ENCODE data around the gene ZNF652.

The ZNF652 gene

DNA sequence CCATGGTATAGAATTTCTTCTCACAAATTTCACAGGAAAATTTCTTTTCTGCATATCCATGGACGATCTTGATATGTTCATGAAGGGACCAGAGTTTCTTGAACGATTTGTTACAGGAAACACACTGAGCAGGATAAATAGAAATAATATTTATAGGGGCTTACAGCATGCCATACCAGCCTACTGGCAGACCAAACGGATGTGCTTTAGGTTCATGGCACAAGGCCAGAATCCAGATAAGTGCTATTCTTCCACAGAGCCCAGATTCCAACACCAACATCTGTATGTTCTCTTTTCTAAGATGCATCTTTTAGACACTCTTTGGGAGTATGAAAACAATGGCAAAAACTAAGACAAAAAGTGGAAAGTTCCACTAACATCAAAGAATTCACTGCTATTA lies 49.3 kb downstream of the ZNF652 start:
- H3K4me1 ChIP-seq (ENCODE audit: control extremely low read depth in 1 of 4, control insufficient read depth in 4 of 4, insufficient read depth in 4 of 4, low read length in 3 of 4), result peaks cover 11 to 23% (median 19%) of the 10 kb centered on the region in 4 experiments
- ChIA-PET POLR2A (no interaction called here), CTCF (interaction anchor here (1.5 to 14.2 kb wide), 3 partner anchors 81 to 83 kb away, joined by 4 to 249 read pairs (median 7); no protein-coding TSS in a partner anchor)
- H3K27me3 ChIP-seq (replicated peaks in 2 of 5; ENCODE audit: control insufficient read depth in 4 of 5, insufficient read depth in 5 of 5, low read length in 4 of 5), result no peaks in the 10 kb centered on the region
- no peak overlapping the region for H3K27ac ChIP-seq (ENCODE audit: insufficient read depth in 1 of 2, low read depth in 1 of 2, low read length in 2 of 2, poor library complexity in 1 of 2, severe bottlenecking in 2 of 2)
- H3K36me3 ChIP-seq (ENCODE audit: control insufficient read depth in 4 of 4, insufficient read depth in 4 of 4, low read length in 3 of 4), result peaks cover 3 to 14% (median 6%) of the 10 kb centered on the region in 4 experiments
- no peak overlapping the region for H3K4me3 ChIP-seq (ENCODE audit: control insufficient read depth in 1 of 7, extremely low read depth in 1 of 7, insufficient read depth in 4 of 7, low read depth in 2 of 7, low read length in 6 of 7)
- H3K9me3 ChIP-seq (ENCODE audit: control extremely low read depth in 1 of 5, control insufficient read depth in 4 of 5, insufficient read depth in 2 of 5, low read depth in 1 of 5, low read length in 4 of 5), result no peaks in the 10 kb centered on the region
- DNase-seq, result no peak
- WGBS (ENCODE audit: insufficient coverage), result 100% methylated on average over 1 of the region's 3 CpGs

GRCh38 chr17:49299996-49300395 lies 62.1 kb downstream of the ZNF652 start:
- no peak overlapping the region for H3K4me3 ChIP-seq (ENCODE audit: control insufficient read depth in 1 of 7, extremely low read depth in 1 of 7, insufficient read depth in 4 of 7, low read depth in 2 of 7, low read length in 6 of 7)
- ChIA-PET POLR2A (interaction anchor here (0.7 kb wide), 1 partner anchor 119 kb away, joined by 4 read pairs; no protein-coding TSS in a partner anchor), CTCF (interaction anchor here (1.1 kb wide), 2 partner anchors 9 to 73 kb away, joined by 3 read pairs; no protein-coding TSS in a partner anchor)
- H3K27me3 ChIP-seq (replicated peaks in 2 of 5; ENCODE audit: control insufficient read depth in 4 of 5, insufficient read depth in 5 of 5, low read length in 4 of 5), result no peaks in the 10 kb centered on the region
- DNase-seq, result no peak
- no peaks in the 10 kb centered on the region for H3K4me1 ChIP-seq (ENCODE audit: control extremely low read depth in 1 of 4, control insufficient read depth in 4 of 4, insufficient read depth in 4 of 4, low read length in 3 of 4)
- 100% methylated on average over 3 of the region's 3 CpGs for WGBS (ENCODE audit: insufficient coverage)
- peaks cover 8 to 38% (median 20%) of the 10 kb centered on the region in 4 experiments for H3K36me3 ChIP-seq (ENCODE audit: control insufficient read depth in 4 of 4, insufficient read depth in 4 of 4, low read length in 3 of 4)
- no peaks in the 10 kb centered on the region for H3K9me3 ChIP-seq (ENCODE audit: control extremely low read depth in 1 of 5, control insufficient read depth in 4 of 5, insufficient read depth in 2 of 5, low read depth in 1 of 5, low read length in 4 of 5)
- no peak overlapping the region for H3K27ac ChIP-seq (ENCODE audit: insufficient read depth in 1 of 2, low read depth in 1 of 2, low read length in 2 of 2, poor library complexity in 1 of 2, severe bottlenecking in 2 of 2)

GRCh38 chr17:49298371-49298976 lies 63.6 kb downstream of the ZNF652 start:
- H3K4me3 ChIP-seq (ENCODE audit: control insufficient read depth in 1 of 7, extremely low read depth in 1 of 7, insufficient read depth in 4 of 7, low read depth in 2 of 7, low read length in 6 of 7), result no peak overlapping the region
- DNase-seq, result no peak
- no peaks in the 10 kb centered on the region for H3K27me3 ChIP-seq (replicated peaks in 2 of 5; ENCODE audit: control insufficient read depth in 4 of 5, insufficient read depth in 5 of 5, low read length in 4 of 5)
- ChIA-PET CTCF (no interaction called here), POLR2A (interaction anchor here (0.5 kb wide), 1 partner anchor 193 kb away, joined by 5 read pairs; no protein-coding TSS in a partner anchor)
- H3K4me1 ChIP-seq (ENCODE audit: control extremely low read depth in 1 of 4, control insufficient read depth in 4 of 4, insufficient read depth in 4 of 4, low read length in 3 of 4), result no peaks in the 10 kb centered on the region
- H3K9me3 ChIP-seq (ENCODE audit: control extremely low read depth in 1 of 5, control insufficient read depth in 4 of 5, insufficient read depth in 2 of 5, low read depth in 1 of 5, low read length in 4 of 5), result no peaks in the 10 kb centered on the region
- H3K27ac ChIP-seq (ENCODE audit: insufficient read depth in 1 of 2, low read depth in 1 of 2, low read length in 2 of 2, poor library complexity in 1 of 2, severe bottlenecking in 2 of 2), result no peak overlapping the region
- 92% methylated on average over 10 of the region's 13 CpGs for WGBS (ENCODE audit: insufficient coverage)
- peaks cover 8 to 32% (median 17%) of the 10 kb centered on the region in 4 experiments for H3K36me3 ChIP-seq (ENCODE audit: control insufficient read depth in 4 of 4, insufficient read depth in 4 of 4, low read length in 3 of 4)

- DNase-seq, result no peak
- peaks cover 8 to 28% (median 17%) of the 10 kb centered on the region in 4 experiments for H3K36me3 ChIP-seq (ENCODE audit: control insufficient read depth in 4 of 4, insufficient read depth in 4 of 4, low read length in 3 of 4)
- no peak overlapping the region for H3K27ac ChIP-seq (ENCODE audit: insufficient read depth in 1 of 2, low read depth in 1 of 2, low read length in 2 of 2, poor library complexity in 1 of 2, severe bottlenecking in 2 of 2)
- H3K4me3 ChIP-seq (ENCODE audit: control insufficient read depth in 1 of 7, extremely low read depth in 1 of 7, insufficient read depth in 4 of 7, low read depth in 2 of 7, low read length in 6 of 7), result no peak overlapping the region
- H3K4me1 ChIP-seq (ENCODE audit: control extremely low read depth in 1 of 4, control insufficient read depth in 4 of 4, insufficient read depth in 4 of 4, low read length in 3 of 4), result no peaks in the 10 kb centered on the region
- 83% methylated on average over 3 of the region's 3 CpGs for WGBS (ENCODE audit: insufficient coverage)
- H3K27me3 ChIP-seq (replicated peaks in 2 of 5; ENCODE audit: control insufficient read depth in 4 of 5, insufficient read depth in 5 of 5, low read length in 4 of 5), result no peaks in the 10 kb centered on the region
- POLR2A ChIA-PET, result no interaction called here
- H3K9me3 ChIP-seq (ENCODE audit: control extremely low read depth in 1 of 5, control insufficient read depth in 4 of 5, insufficient read depth in 2 of 5, low read depth in 1 of 5, low read length in 4 of 5), result no peaks in the 10 kb centered on the region
- CTCF ChIA-PET, result interaction anchor here (1.1 to 2.4 kb wide), 6 partner anchors 9 to 281 kb away, joined by 3 to 6 read pairs (median 4); no protein-coding TSS in a partner anchor
These were observed 64.9 kb downstream of the ZNF652 start for GRCh38 chr17:49297141-49297540.

DNA sequence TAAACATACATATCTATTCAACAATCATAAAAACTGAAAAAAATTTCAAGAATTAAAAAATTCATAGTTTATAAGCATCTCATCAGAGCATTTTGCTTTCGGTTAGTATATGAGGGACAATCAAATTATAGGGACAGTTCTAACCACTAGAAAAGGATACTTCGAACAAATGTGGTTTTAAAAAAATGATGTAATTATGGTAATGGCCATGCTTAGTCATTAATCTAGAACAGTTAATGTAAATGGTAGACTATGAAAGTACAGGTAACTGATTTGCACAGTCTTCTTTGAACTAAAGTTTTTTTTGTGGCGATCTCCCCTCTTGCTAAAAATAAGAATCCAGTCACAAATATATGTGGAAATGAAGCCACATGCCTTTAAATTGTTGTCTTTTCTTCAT lies 67.9 kb downstream of the ZNF652 start:
- no peak for DNase-seq
- H3K27ac ChIP-seq (ENCODE audit: insufficient read depth in 1 of 2, low read depth in 1 of 2, low read length in 2 of 2, poor library complexity in 1 of 2, severe bottlenecking in 2 of 2), result no peak overlapping the region
- H3K36me3 ChIP-seq (ENCODE audit: control insufficient read depth in 4 of 4, insufficient read depth in 4 of 4, low read length in 3 of 4), result peaks cover 5 to 21% (median 16%) of the 10 kb centered on the region in 4 experiments
- H3K4me1 ChIP-seq (ENCODE audit: control extremely low read depth in 1 of 4, control insufficient read depth in 4 of 4, insufficient read depth in 4 of 4, low read length in 3 of 4), result no peaks in the 10 kb centered on the region
- no peak overlapping the region for H3K4me3 ChIP-seq (ENCODE audit: control insufficient read depth in 1 of 7, extremely low read depth in 1 of 7, insufficient read depth in 4 of 7, low read depth in 2 of 7, low read length in 6 of 7)
- 100% methylated on average over 1 of the region's 3 CpGs for WGBS (ENCODE audit: insufficient coverage)
- no peaks in the 10 kb centered on the region for H3K9me3 ChIP-seq (ENCODE audit: control extremely low read depth in 1 of 5, control insufficient read depth in 4 of 5, insufficient read depth in 2 of 5, low read depth in 1 of 5, low read length in 4 of 5)
- ChIA-PET CTCF (interaction anchor here (1.6 kb wide), 1 partner anchor 34 kb away, joined by 4 read pairs; no protein-coding TSS in a partner anchor), POLR2A (no interaction called here)
- no peaks in the 10 kb centered on the region for H3K27me3 ChIP-seq (replicated peaks in 2 of 5; ENCODE audit: control insufficient read depth in 4 of 5, insufficient read depth in 5 of 5, low read length in 4 of 5)

DNA sequence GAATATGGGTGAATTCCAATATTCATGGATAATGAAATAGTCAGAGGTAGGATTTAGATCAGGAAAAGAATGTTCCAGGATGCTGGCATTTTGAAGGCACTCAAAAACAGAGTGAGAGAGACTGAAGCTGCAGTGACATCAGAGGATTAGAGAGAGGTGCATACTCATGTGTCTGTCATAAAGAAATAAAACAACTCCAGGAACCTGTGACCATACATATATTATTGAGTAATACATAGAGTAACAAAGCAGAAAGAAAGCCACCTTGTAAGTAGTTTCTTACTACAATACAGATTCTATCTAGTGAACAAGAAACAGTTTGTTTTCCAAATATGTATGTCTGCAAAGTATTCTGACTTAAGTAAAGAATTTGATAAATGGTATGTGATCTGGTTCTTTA lies 69.1 kb downstream of the ZNF652 start:
- CTCF ChIA-PET, result interaction anchor here (0.7 to 4.0 kb wide), 7 partner anchors 33 to 515 kb away, joined by 3 to 24 read pairs (median 4); no protein-coding TSS in a partner anchor
- no peaks in the 10 kb centered on the region for H3K9me3 ChIP-seq (ENCODE audit: control extremely low read depth in 1 of 5, control insufficient read depth in 4 of 5, insufficient read depth in 2 of 5, low read depth in 1 of 5, low read length in 4 of 5)
- peaks cover 3 to 14% (median 8%) of the 10 kb centered on the region in 4 experiments for H3K36me3 ChIP-seq (ENCODE audit: control insufficient read depth in 4 of 4, insufficient read depth in 4 of 4, low read length in 3 of 4)
- no peak for DNase-seq
- no peaks in the 10 kb centered on the region for H3K27me3 ChIP-seq (replicated peaks in 2 of 5; ENCODE audit: control insufficient read depth in 4 of 5, insufficient read depth in 5 of 5, low read length in 4 of 5)
- H3K4me3 ChIP-seq (ENCODE audit: control insufficient read depth in 1 of 7, extremely low read depth in 1 of 7, insufficient read depth in 4 of 7, low read depth in 2 of 7, low read length in 6 of 7), result no peak overlapping the region
- POLR2A ChIA-PET, result no interaction called here
- no peak overlapping the region for H3K27ac ChIP-seq (ENCODE audit: insufficient read depth in 1 of 2, low read depth in 1 of 2, low read length in 2 of 2, poor library complexity in 1 of 2, severe bottlenecking in 2 of 2)
- H3K4me1 ChIP-seq (ENCODE audit: control extremely low read depth in 1 of 4, control insufficient read depth in 4 of 4, insufficient read depth in 4 of 4, low read length in 3 of 4), result no peaks in the 10 kb centered on the region

DNA sequence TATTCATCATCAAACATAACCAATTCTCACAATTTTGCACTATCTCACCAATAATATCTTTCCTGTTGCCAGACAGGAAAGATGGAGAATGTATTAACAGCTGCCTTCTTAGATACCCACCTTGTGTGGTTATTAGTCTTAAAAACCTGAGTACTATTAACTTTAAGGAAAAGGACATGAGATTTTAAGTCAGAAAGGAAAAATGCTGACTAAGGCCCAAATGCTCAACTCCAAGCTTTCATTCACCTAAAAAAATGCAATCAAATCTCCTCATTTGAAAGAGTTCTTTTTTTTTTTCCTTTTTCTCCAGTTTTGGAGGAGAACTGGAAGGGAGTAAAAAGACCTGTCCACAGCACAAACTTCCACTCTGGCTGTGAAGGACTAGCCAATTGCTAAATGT lies 70.1 kb downstream of the ZNF652 start:
- Histone ChIP-seq H3K27me3 (replicated peaks in 2 of 5; ENCODE audit: control insufficient read depth in 4 of 5, insufficient read depth in 5 of 5, low read length in 4 of 5) (no peaks in the 10 kb centered on the region), H3K4me1 (ENCODE audit: control extremely low read depth in 1 of 4, control insufficient read depth in 4 of 4, insufficient read depth in 4 of 4, low read length in 3 of 4) (no peaks in the 10 kb centered on the region), H3K36me3 (ENCODE audit: control insufficient read depth in 4 of 4, insufficient read depth in 4 of 4, low read length in 3 of 4) (peaks cover 3 to 8% (median 5%) of the 10 kb centered on the region in 4 experiments), H3K27ac (ENCODE audit: insufficient read depth in 1 of 2, low read depth in 1 of 2, low read length in 2 of 2, poor library complexity in 1 of 2, severe bottlenecking in 2 of 2) (no peak overlapping the region), H3K4me3 (ENCODE audit: control insufficient read depth in 1 of 7, extremely low read depth in 1 of 7, insufficient read depth in 4 of 7, low read depth in 2 of 7, low read length in 6 of 7) (no peak overlapping the region), H3K9me3 (ENCODE audit: control extremely low read depth in 1 of 5, control insufficient read depth in 4 of 5, insufficient read depth in 2 of 5, low read depth in 1 of 5, low read length in 4 of 5) (no peaks in the 10 kb centered on the region)
- CTCF ChIA-PET, result interaction anchor here (1.5 to 4.0 kb wide), 7 partner anchors 11 to 111 kb away, joined by 4 to 24 read pairs (median 9); no protein-coding TSS in a partner anchor
- POLR2A ChIA-PET, result no interaction called here
- no peak for DNase-seq
